Stimulated activated CD8-positive, alpha-beta memory T cell treated with anti-CD3 and anti-CD28 coated beads, Interleukin-15, amount 100 ng/mL, for 24 hours (primary cell): Measurements from ENCODE around the gene GAS2L2.

ENCODE experiments used
- DNase-seq: peaks from one replicate; pipeline ENCODE4 v3.0.0-alpha.2; 2020; ENCODE audit warnings: low read depth

Gene GAS2L2

GRCh38 chr17:35745749-35746320 is 7.2 kb downstream of the GAS2L2 start:
- no peak for DNase-seq

- no peak for DNase-seq
Measured at GRCh38 chr17:35745246-35745645, 7.8 kb downstream of the GAS2L2 start.

- DNase-seq, result no peak
Measured at GRCh38 chr17:35744830-35745229, 8.2 kb downstream of the GAS2L2 start.

GRCh38 chr17:35743626-35744328 is 9.3 kb downstream of the GAS2L2 start:
- no peak for DNase-seq

- DNase-seq, result no peak
Measured at GRCh38 chr17:35742896-35743477, 10.1 kb downstream of the GAS2L2 start.

- DNase-seq, result no peak
Measured at GRCh38 chr17:35742496-35742895, 10.5 kb downstream of the GAS2L2 start.

GRCh38 chr17:35740997-35741931 is 11.8 kb downstream of the GAS2L2 start:
- DNase-seq, result no peak

- DNase-seq, result no peak
Measured at GRCh38 chr17:35740216-35740615, 12.8 kb downstream of the GAS2L2 start.

GRCh38 chr17:35738519-35739133 is 14.4 kb downstream of the GAS2L2 start:
- no peak for DNase-seq

GRCh38 chr17:35736236-35736635 is 16.8 kb downstream of the GAS2L2 start:
- no peak for DNase-seq

GRCh38 chr17:35735036-35735805 is 17.8 kb downstream of the GAS2L2 start:
- no peak for DNase-seq

GRCh38 chr17:35734396-35734795 is 18.6 kb downstream of the GAS2L2 start:
- DNase-seq, result no peak

- no peak for DNase-seq
Measured at GRCh38 chr17:35733366-35733765, 19.7 kb downstream of the GAS2L2 start.

- no peak for DNase-seq
Measured at GRCh38 chr17:35732806-35733136, 20.3 kb downstream of the GAS2L2 start.

- no peak for DNase-seq
Measured at GRCh38 chr17:35731917-35732805, 20.9 kb downstream of the GAS2L2 start.

- no peak for DNase-seq
Measured at GRCh38 chr17:35731239-35731916, 21.7 kb downstream of the GAS2L2 start, which contains the start of gene RASL10B. TSS of gene RASL10B (plus strand) at chr17:35731639. CDS start at chr17:35735185, 3,546 bp downstream.

GRCh38 chr17:35730400-35731005 is 22.5 kb downstream of the GAS2L2 start:
- DNase-seq, result no peak

GRCh38 chr17:35729405-35729833 is 23.6 kb downstream of the GAS2L2 start:
- no peak for DNase-seq

GRCh38 chr17:35728551-35728950 is 24.5 kb downstream of the GAS2L2 start:
- no peak for DNase-seq
